ENCODE measurements around the gene CCDC85B. TPM values are rescaled to one million over a fixed set of nuclear protein-coding genes. Genes with fewer than 3 reads are reported as not detected.

CCDC85B gene
- polyA plus RNA-seq, 1 donor from 2014 or later, result 28.5 TPM

DNA sequence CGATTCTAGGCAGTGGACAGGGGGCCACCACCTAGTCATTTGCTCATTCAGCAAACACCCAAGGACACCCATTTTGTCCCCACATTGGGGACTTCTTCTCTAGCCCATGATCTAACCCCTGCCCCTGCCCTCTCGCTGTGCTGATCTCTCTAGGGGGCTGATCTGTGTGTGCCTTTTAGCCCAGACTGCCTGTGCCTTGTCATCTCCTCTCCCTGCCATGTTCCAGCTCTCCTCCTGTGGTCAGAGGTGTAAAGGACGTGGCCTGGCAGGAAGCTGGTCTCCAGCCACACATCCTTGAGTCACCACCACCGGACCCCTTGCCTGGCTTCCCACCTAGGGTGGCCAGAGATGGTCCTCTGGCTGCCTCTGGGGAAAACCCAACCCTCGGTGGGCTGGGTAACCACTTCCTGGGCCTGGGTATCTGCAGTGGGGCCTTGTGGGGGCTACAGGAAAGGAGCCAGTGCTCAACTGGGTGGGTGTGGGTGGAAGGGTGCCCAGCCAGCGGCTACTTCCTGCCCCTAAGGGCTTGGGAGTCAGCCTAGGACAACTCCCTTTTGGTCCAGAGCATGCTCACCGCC is 9.5 kb upstream of the CCDC85B start:
- Histone ChIP-seq H3K4me3 (ENCODE audit: low read length) (no peak overlapping the region), H3K9me2 (ENCODE audit: insufficient read depth, low read length) (no peaks in the 10 kb centered on the region), H3K27me3 (ENCODE audit: insufficient read depth, low read depth, low read length) (no peaks in the 10 kb centered on the region), H3K4me2 (ENCODE audit: low read length) (no peak overlapping the region), H3K79me2 (replicated peaks; ENCODE audit: insufficient read depth, low read length) (peaks cover 8% of the 10 kb centered on the region), H2AFZ (ENCODE audit: low read depth, low read length) (no peak overlapping the region), H3K9me3 (ENCODE audit: low read length) (no peaks in the 10 kb centered on the region), H3K36me3 (ENCODE audit: insufficient read depth, low read length) (no peaks in the 10 kb centered on the region), H3K27ac (ENCODE audit: low read length) (no peak overlapping the region), H4K20me1 (ENCODE audit: insufficient read depth) (no peaks in the 10 kb centered on the region), H3K9ac (ENCODE audit: low read length) (no peak overlapping the region), H3F3A (ENCODE audit: insufficient read depth, low read length, poor library complexity, severe bottlenecking) (no peaks in the 10 kb centered on the region)
- TF ChIP-seq, protein P1, sequence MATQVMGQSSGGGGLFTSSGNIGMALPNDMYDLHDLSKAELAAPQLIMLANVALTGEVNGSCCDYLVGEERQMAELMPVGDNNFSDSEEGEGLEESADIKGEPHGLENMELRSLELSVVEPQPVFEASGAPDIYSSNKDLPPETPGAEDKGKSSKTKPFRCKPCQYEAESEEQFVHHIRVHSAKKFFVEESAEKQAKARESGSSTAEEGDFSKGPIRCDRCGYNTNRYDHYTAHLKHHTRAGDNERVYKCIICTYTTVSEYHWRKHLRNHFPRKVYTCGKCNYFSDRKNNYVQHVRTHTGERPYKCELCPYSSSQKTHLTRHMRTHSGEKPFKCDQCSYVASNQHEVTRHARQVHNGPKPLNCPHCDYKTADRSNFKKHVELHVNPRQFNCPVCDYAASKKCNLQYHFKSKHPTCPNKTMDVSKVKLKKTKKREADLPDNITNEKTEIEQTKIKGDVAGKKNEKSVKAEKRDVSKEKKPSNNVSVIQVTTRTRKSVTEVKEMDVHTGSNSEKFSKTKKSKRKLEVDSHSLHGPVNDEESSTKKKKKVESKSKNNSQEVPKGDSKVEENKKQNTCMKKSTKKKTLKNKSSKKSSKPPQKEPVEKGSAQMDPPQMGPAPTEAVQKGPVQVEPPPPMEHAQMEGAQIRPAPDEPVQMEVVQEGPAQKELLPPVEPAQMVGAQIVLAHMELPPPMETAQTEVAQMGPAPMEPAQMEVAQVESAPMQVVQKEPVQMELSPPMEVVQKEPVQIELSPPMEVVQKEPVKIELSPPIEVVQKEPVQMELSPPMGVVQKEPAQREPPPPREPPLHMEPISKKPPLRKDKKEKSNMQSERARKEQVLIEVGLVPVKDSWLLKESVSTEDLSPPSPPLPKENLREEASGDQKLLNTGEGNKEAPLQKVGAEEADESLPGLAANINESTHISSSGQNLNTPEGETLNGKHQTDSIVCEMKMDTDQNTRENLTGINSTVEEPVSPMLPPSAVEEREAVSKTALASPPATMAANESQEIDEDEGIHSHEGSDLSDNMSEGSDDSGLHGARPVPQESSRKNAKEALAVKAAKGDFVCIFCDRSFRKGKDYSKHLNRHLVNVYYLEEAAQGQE (IDR thresholded peaks at IDR 0.05; ENCODE audit: borderline replicate concordance), result no peak
- TF ChIP-seq, protein P2, sequence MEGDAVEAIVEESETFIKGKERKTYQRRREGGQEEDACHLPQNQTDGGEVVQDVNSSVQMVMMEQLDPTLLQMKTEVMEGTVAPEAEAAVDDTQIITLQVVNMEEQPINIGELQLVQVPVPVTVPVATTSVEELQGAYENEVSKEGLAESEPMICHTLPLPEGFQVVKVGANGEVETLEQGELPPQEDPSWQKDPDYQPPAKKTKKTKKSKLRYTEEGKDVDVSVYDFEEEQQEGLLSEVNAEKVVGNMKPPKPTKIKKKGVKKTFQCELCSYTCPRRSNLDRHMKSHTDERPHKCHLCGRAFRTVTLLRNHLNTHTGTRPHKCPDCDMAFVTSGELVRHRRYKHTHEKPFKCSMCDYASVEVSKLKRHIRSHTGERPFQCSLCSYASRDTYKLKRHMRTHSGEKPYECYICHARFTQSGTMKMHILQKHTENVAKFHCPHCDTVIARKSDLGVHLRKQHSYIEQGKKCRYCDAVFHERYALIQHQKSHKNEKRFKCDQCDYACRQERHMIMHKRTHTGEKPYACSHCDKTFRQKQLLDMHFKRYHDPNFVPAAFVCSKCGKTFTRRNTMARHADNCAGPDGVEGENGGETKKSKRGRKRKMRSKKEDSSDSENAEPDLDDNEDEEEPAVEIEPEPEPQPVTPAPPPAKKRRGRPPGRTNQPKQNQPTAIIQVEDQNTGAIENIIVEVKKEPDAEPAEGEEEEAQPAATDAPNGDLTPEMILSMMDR (IDR thresholded peaks at IDR 0.05; ENCODE audit: poor library complexity, severe bottlenecking), result no peak
- TF ChIP-seq TAF1 (IDR thresholded peaks at IDR 0.05; ENCODE audit: low read depth) (no peak), RAD21 (conservative IDR thresholded peaks at IDR 0.05) (no peak), EZH2 (IDR thresholded peaks at IDR 0.05; ENCODE audit: borderline replicate concordance, insufficient read depth, low read length, poor library complexity, severe bottlenecking) (no peak)

DNA sequence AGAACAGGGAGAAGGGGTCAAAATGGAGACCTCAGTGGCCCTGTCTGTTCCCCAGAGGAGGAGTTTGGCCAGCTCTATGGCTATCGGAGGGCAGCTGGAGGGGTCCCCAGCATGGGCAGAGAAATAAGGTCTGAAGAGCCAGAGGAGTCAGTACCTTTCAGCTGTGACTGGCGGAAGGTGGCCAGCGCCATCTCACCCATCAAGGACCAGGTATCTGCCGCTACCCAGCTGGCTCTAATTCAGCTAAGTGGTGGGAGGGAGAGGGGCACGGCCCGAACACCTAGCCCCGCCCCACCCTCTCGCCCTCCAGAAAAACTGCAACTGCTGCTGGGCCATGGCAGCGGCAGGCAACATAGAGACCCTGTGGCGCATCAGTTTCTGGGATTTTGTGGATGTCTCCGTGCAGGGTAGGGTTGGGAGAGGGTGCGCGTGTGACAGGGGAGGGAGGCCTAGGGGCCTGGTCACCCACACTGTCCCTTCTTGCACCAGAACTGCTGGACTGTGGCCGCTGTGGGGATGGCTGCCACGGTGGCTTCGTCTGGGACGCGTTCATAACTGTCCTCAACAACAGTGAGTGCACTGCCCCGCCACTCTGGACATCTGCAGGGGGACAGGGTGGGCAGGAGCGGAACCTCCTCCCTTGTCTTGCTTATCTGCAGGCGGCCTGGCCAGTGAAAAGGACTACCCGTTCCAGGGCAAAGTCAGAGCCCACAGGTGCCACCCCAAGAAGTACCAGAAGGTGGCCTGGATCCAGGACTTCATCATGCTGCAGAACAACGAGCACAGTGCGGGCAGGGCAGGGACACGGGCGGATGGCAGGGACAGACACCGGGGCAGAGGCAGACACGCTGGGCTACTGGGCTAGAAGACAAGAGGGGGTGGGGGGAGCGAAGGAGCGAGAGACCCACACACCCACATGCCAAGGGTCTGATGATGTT is 8.1 kb upstream of the CCDC85B start:
- Histone ChIP-seq H3K36me3 (ENCODE audit: insufficient read depth, low read length) (no peaks in the 10 kb centered on the region), H3K27ac (ENCODE audit: low read length) (no peak overlapping the region), H3K9me3 (ENCODE audit: low read length) (no peaks in the 10 kb centered on the region), H3K4me3 (ENCODE audit: low read length) (no peak overlapping the region), H3K4me2 (ENCODE audit: low read length) (no peak overlapping the region), H3K9me2 (ENCODE audit: insufficient read depth, low read length) (no peaks in the 10 kb centered on the region), H2AFZ (ENCODE audit: low read depth, low read length) (no peak overlapping the region), H3K27me3 (ENCODE audit: insufficient read depth, low read depth, low read length) (no peaks in the 10 kb centered on the region), H3K79me2 (replicated peaks; ENCODE audit: insufficient read depth, low read length) (peaks cover 17% of the 10 kb centered on the region), H3K9ac (ENCODE audit: low read length) (no peak overlapping the region), H4K20me1 (ENCODE audit: insufficient read depth) (no peaks in the 10 kb centered on the region), H3F3A (ENCODE audit: insufficient read depth, low read length, poor library complexity, severe bottlenecking) (no peaks in the 10 kb centered on the region)
- TF ChIP-seq MXI1 (conservative IDR thresholded peaks at IDR 0.05; ENCODE audit: poor library complexity, severe bottlenecking), result no peak
- no peak for TF ChIP-seq SMC3 (conservative IDR thresholded peaks at IDR 0.05; ENCODE audit: poor library complexity)
- TF ChIP-seq POLR2AphosphoS5 (IDR thresholded peaks at IDR 0.05), result no peak
- TF ChIP-seq, protein P2 (IDR thresholded peaks at IDR 0.05; ENCODE audit: poor library complexity, severe bottlenecking), result no peak
- no peak for TF ChIP-seq TAF1 (IDR thresholded peaks at IDR 0.05; ENCODE audit: low read depth)
- no peak for TF ChIP-seq EP300 (conservative IDR thresholded peaks at IDR 0.05; ENCODE audit: poor library complexity, severe bottlenecking)
- no peak for TF ChIP-seq RAD21 (conservative IDR thresholded peaks at IDR 0.05)
- TF ChIP-seq EZH2 (IDR thresholded peaks at IDR 0.05; ENCODE audit: borderline replicate concordance, insufficient read depth, low read length, poor library complexity, severe bottlenecking), result no peak
- TF ChIP-seq, protein P1 (IDR thresholded peaks at IDR 0.05; ENCODE audit: borderline replicate concordance), result no peak

All from neural cell (in vitro differentiated cells).